OCI-LY1 (cell line): ENCODE measurements around the gene BNIP1.

Experiments used
- CTCF ChIP-seq: fragments of 200-600 bp; sonication (generic), shearing (Covaris generic); IDR thresholded peaks from 2 replicates; pipeline ENCODE4 v1.5.1; 2017; ENCODE audit warnings: mild to moderate bottlenecking, antibody characterized with exemption, low read length, moderate library complexity, mixed read lengths
- EZH2 ChIP-seq: fragments of 200-600 bp; sonication (generic), shearing (Covaris generic); IDR thresholded peaks from 2 replicates; pipeline ENCODE4 v1.8.0; 2017; ENCODE audit warnings: borderline replicate concordance, mixed run types, mild to moderate bottlenecking, antibody characterized with exemption, low read length, moderate library complexity, mixed read lengths

- TF ChIP-seq EZH2 (no peak), CTCF (no peak)
Observed at GRCh38 chr5:173163219-173163618, 18.9 kb downstream of the BNIP1 start.
